C4-2B (cell line): ENCODE results near the gene EIF5A2.

Experiments used
- ZFX ChIP-seq: fragments of 450-650 bp; IDR thresholded peaks from 2 replicates; pipeline ENCODE4 v1.6.1; 2017
- TF ChIP-seq, protein P1 (sequence below): fragments of 450-650 bp; conservative IDR thresholded peaks from 2 replicates; pipeline ENCODE4 v1.5.1; 2017; ENCODE audit warnings: mild to moderate bottlenecking

DNA sequence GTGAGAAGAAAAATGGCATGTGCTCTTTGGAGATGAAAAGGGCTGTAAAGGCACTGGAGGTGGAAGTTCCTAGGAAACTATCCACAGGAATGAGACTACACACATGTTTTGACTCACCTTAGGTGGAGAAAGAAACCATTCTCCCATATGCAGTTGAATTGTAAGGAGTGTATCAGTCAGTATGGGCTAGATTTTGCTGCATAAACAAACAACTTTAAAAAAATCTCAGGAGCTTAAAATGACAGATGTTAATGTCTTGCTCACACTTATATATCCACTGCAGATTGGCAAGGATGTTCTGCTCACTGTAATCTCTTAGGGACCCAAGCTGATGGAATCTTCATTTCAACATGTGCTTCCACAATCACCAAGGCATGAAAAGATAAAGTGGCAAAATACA is 64.1 kb downstream of the EIF5A2 start:
- TF ChIP-seq, protein P1, sequence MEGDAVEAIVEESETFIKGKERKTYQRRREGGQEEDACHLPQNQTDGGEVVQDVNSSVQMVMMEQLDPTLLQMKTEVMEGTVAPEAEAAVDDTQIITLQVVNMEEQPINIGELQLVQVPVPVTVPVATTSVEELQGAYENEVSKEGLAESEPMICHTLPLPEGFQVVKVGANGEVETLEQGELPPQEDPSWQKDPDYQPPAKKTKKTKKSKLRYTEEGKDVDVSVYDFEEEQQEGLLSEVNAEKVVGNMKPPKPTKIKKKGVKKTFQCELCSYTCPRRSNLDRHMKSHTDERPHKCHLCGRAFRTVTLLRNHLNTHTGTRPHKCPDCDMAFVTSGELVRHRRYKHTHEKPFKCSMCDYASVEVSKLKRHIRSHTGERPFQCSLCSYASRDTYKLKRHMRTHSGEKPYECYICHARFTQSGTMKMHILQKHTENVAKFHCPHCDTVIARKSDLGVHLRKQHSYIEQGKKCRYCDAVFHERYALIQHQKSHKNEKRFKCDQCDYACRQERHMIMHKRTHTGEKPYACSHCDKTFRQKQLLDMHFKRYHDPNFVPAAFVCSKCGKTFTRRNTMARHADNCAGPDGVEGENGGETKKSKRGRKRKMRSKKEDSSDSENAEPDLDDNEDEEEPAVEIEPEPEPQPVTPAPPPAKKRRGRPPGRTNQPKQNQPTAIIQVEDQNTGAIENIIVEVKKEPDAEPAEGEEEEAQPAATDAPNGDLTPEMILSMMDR: no peak
- TF ChIP-seq ZFX: no peak
